Coronary artery (tissue), 2 donors: ENCODE results near the gene RPS24.
A peak's percentile ranks its signal among the peaks of the same experiment; 100 is the strongest.
"Not testable (repeated sequence)": the region's sequence is repeated elsewhere in the genome, so short reads cannot be mapped to it uniquely, and the experiment has no call there.

ENCODE experiments used
- DNase-seq: peaks from one replicate; pipeline ENCODE4 v3.0.0-alpha.2; 2017; ENCODE audit warnings: low spot score
- H3K27ac ChIP-seq, 2 donors: fragments of 200-600 bp; sonication (generic); one replicate each; pipeline ENCODE4 v1.5.1; 2016 to 2019
- H3K4me3 ChIP-seq: fragments of 200-600 bp; sonication (generic); 2 replicates; pipeline ENCODE4 v1.5.1; 2016; ENCODE audit warnings: mild to moderate bottlenecking, moderate library complexity
- CTCF ChIP-seq: fragments of 200-600 bp; sonication (generic); IDR thresholded peaks from one replicate; pipeline ENCODE4 v1.5.1; 2019; ENCODE audit warnings: antibody characterized with exemption

Gene RPS24

GRCh38 chr10:78071140-78071856 is 37.6 kb downstream of the RPS24 start:
- no peak for TF ChIP-seq CTCF
- DNase-seq, result no peak

GRCh38 chr10:78071857-78072179 is 38.2 kb downstream of the RPS24 start:
- no peak for DNase-seq
- TF ChIP-seq CTCF, result no peak
- H3K4me3 ChIP-seq, result no peak overlapping the region
- no peak overlapping the region for H3K27ac ChIP-seq

More at GRCh38 chr10:78071140-78071856, 37.6 kb downstream of the RPS24 start:
- Histone ChIP-seq H3K4me3 (no peak overlapping the region), H3K27ac (no peak overlapping the region)

- no peak for TF ChIP-seq CTCF
- no peak for DNase-seq
- no peak overlapping the region for H3K4me3 ChIP-seq
Measured at GRCh38 chr10:78072504-78072903, 38.8 kb downstream of the RPS24 start.

GRCh38 chr10:78075806-78076205 is 42.1 kb downstream of the RPS24 start:
- H3K4me3 ChIP-seq, H3K27ac ChIP-seq, DNase-seq: not testable (repeated sequence)

More at GRCh38 chr10:78072504-78072903, 38.8 kb downstream of the RPS24 start:
- H3K27ac ChIP-seq, result no peak overlapping the region

- Histone ChIP-seq H3K27ac (no peak overlapping the region), H3K4me3 (no peak overlapping the region)
- DNase-seq, result peak; percentile 12
- no peak for TF ChIP-seq CTCF
Measured at GRCh38 chr10:78078539-78079330, 45.1 kb downstream of the RPS24 start.

- TF ChIP-seq CTCF, result no peak
- Histone ChIP-seq H3K4me3 (no peak overlapping the region), H3K27ac (no peak overlapping the region)
- peak; percentile 14 for DNase-seq
Measured at GRCh38 chr10:78079411-78079810, 45.7 kb downstream of the RPS24 start.

- peak; percentile 41 for DNase-seq
- Histone ChIP-seq H3K4me3 (no peak overlapping the region), H3K27ac (no peak overlapping the region)
- no peak for TF ChIP-seq CTCF
Measured at GRCh38 chr10:78081292-78081691, 47.6 kb downstream of the RPS24 start.
